Smooth muscle cell (in vitro differentiated cells): Measurements from ENCODE around the gene PIGS. TPM values are rescaled to one million over a fixed set of nuclear protein-coding genes. Genes with fewer than 3 reads are reported as not detected.

Experiments used
- DNase-seq: peaks from one replicate; lab custom pipeline; 2025; ENCODE audit not compliant: unreplicated experiment; lab: John Stamatoyannopoulos, UW
- H2AFZ ChIP-seq: fragments of 200-600 bp; sonication (generic); 2 replicates; pipeline ENCODE4 v1.6.0; 2016; ENCODE audit warnings: antibody characterized with exemption, low read depth, mild to moderate bottlenecking
- H3F3A ChIP-seq: fragments of 200-600 bp; sonication (generic); 2 replicates; pipeline ENCODE4 v1.6.0; 2017; ENCODE audit warnings: antibody characterized with exemption, low read depth
- H3K27ac ChIP-seq: fragments of 200-600 bp; sonication (generic); 2 replicates; pipeline ENCODE4 v1.5.1; 2016; ENCODE audit warnings: low read depth, mild to moderate bottlenecking
- H3K27me3 ChIP-seq: fragments of 200-600 bp; sonication (generic); 2 replicates; pipeline ENCODE4 v1.6.1; 2016; ENCODE audit warnings: low read depth, mild to moderate bottlenecking
- H3K36me3 ChIP-seq: fragments of 200-600 bp; sonication (generic); 2 replicates; pipeline ENCODE4 v1.5.1; 2016; ENCODE audit warnings: low read depth
- H3K4me1 ChIP-seq: fragments of 200-600 bp; sonication (generic); 2 replicates; pipeline ENCODE4 v1.5.1; 2016; ENCODE audit warnings: low read depth
- H3K4me2 ChIP-seq: fragments of 200-600 bp; sonication (generic); 2 replicates; pipeline ENCODE4 v1.6.0; 2016; ENCODE audit warnings: mild to moderate bottlenecking
- H3K4me3 ChIP-seq: fragments of 200-600 bp; sonication (generic); 2 replicates; pipeline ENCODE4 v1.5.1; 2016; ENCODE audit warnings: mild to moderate bottlenecking
- H3K79me2 ChIP-seq: fragments of 200-600 bp; sonication (generic); 2 replicates; pipeline ENCODE4 v1.6.0; 2016; ENCODE audit warnings: low read depth, mild to moderate bottlenecking
- H3K9ac ChIP-seq: fragments of 200-600 bp; sonication (generic); 2 replicates; pipeline ENCODE4 v1.6.0; 2016; ENCODE audit warnings: low read depth
- H3K9me3 ChIP-seq: fragments of 200-600 bp; sonication (generic); replicated peaks from 2 replicates; pipeline ENCODE4 v1.5.1; 2016; ENCODE audit warnings: low read depth
- H4K20me1 ChIP-seq: fragments of 200-600 bp; sonication (generic); 2 replicates; pipeline ENCODE4 v1.6.0; 2016; ENCODE audit warnings: low read depth
- WGBS: methylation state at CpG from one replicate; pipeline ENCODE4 v1.1.7; 2016; ENCODE audit warnings: low lambda C conversion rate; 5-methylcytosine and 5-hydroxymethylcytosine counted together
- polyA plus RNA-seq: library from polyadenylated mRNA; unstranded; fragments of >200 nt; fragmentation: Nextera tagmentation; extraction: Ambion mirVana; gene quantifications from 2 replicates; pipeline ENCODE4 v1.2.1, GENCODE V29; 2016
- total RNA-seq: library from RNA; depleted of rRNA; stranded (reverse); fragments of >200 nt; gene quantifications from 2 replicates; pipeline ENCODE4 v1.2.3, GENCODE V29; 2014
- TF ChIP-seq, protein P1 (sequence below): fragments of 200-600 bp; sonication (generic); IDR thresholded peaks from 2 replicates; pipeline ENCODE4 v1.5.1; 2017; ENCODE audit warnings: borderline replicate concordance, mild to moderate bottlenecking, antibody characterized with exemption; ENCODE audit not compliant: insufficient read depth, poor library complexity, severe bottlenecking

PIGS gene
- total and polyA plus RNA-seq, 2 experiments from 2014 or later = 61.3 to 69.2 TPM

DNA sequence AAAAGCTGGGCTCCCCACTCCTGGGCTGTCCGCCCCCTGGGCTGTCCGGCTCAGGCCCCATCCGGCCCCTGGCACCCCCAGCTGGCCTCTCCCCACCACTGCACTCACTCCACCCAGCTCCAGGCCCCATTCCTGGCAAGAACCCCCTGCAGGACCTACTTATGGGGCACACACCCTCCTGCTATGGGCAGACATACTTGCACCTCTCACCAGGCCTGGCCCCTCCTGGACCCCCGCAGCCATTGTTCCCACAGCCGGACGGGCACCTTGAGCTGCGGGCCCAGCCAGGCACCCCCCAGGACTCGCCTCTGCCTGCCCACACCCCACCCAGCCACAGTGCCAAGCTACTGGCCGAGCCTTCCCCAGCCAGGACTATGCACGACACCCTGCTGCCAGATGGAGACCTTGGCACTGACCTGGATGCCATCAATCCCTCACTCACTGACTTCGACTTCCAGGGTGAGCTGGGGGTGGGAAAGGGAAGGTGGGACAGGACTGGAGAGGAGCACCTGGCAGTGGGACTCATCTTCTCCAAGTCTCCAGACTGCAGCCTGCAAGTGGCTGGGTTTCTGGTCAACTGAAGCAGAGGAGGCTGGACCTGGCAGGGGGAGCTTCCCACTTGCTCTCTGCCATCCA is 36.5 kb downstream of the PIGS start:
- H3K9ac ChIP-seq = no peak overlapping the region
- no peaks in the 10 kb centered on the region for H3K9me3 ChIP-seq
- TF ChIP-seq, protein P1, sequence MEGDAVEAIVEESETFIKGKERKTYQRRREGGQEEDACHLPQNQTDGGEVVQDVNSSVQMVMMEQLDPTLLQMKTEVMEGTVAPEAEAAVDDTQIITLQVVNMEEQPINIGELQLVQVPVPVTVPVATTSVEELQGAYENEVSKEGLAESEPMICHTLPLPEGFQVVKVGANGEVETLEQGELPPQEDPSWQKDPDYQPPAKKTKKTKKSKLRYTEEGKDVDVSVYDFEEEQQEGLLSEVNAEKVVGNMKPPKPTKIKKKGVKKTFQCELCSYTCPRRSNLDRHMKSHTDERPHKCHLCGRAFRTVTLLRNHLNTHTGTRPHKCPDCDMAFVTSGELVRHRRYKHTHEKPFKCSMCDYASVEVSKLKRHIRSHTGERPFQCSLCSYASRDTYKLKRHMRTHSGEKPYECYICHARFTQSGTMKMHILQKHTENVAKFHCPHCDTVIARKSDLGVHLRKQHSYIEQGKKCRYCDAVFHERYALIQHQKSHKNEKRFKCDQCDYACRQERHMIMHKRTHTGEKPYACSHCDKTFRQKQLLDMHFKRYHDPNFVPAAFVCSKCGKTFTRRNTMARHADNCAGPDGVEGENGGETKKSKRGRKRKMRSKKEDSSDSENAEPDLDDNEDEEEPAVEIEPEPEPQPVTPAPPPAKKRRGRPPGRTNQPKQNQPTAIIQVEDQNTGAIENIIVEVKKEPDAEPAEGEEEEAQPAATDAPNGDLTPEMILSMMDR = no peak
- no peak overlapping the region for H3K4me3 ChIP-seq
- 91% methylated on average over 9 of the region's 11 CpGs for WGBS
- no peak overlapping the region for H3K27ac ChIP-seq
- DNase-seq = no peak
- H3K4me2 ChIP-seq = no peak overlapping the region
- no peaks in the 10 kb centered on the region for H3K27me3 ChIP-seq
- H3K36me3 ChIP-seq = no peaks in the 10 kb centered on the region
- no peaks in the 10 kb centered on the region for H4K20me1 ChIP-seq
- H3F3A ChIP-seq = no peaks in the 10 kb centered on the region
- H3K79me2 ChIP-seq = no peaks in the 10 kb centered on the region
- no peaks in the 10 kb centered on the region for H3K4me1 ChIP-seq
- H2AFZ ChIP-seq = no peak overlapping the region

DNA sequence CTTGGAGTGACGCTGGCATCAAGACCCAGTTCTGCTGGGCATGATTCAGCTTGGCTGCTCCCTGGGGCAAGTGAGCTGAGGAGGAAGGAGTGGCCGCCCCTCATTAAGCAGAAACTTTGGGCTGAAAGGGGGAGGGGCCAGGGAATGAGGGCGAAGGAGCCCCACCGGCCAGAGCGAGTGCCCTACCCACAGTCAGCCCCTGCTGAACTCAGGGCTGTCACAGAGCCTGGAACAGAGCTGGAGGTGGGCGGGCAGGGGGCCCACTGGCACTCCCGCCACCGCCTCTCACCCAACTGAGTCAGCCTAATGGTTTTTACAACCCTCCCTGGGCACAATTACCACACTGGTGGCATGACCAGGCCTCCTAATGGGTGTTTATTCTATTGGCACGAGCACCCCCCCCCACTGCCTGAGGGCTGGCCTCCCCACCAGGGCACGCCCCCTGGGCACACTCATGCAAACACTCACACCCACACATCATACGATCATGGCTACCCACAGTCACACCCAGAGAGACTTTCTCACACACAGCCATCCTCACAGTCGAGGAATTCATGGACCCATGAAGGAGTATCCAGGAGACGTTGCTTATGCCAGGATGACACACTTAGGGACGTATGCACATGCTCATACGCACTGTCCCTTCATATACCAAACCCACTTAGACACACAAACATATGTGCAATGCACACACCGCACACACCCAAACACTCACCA is 38.1 kb downstream of the PIGS start:
- H3F3A ChIP-seq = no peaks in the 10 kb centered on the region
- H4K20me1 ChIP-seq = no peaks in the 10 kb centered on the region
- H3K27ac ChIP-seq = no peak overlapping the region
- no peak overlapping the region for H3K4me3 ChIP-seq
- H3K36me3 ChIP-seq = no peaks in the 10 kb centered on the region
- H3K4me1 ChIP-seq = no peaks in the 10 kb centered on the region
- TF ChIP-seq, protein P1 = no peak
- WGBS = 80% methylated on average over 16 of the region's 16 CpGs
- H3K27me3 ChIP-seq = no peaks in the 10 kb centered on the region
- no peak overlapping the region for H3K4me2 ChIP-seq
- DNase-seq = no peak
- no peak overlapping the region for H2AFZ ChIP-seq
- no peaks in the 10 kb centered on the region for H3K79me2 ChIP-seq
- H3K9me3 ChIP-seq = no peaks in the 10 kb centered on the region
- H3K9ac ChIP-seq = no peak overlapping the region

DNA sequence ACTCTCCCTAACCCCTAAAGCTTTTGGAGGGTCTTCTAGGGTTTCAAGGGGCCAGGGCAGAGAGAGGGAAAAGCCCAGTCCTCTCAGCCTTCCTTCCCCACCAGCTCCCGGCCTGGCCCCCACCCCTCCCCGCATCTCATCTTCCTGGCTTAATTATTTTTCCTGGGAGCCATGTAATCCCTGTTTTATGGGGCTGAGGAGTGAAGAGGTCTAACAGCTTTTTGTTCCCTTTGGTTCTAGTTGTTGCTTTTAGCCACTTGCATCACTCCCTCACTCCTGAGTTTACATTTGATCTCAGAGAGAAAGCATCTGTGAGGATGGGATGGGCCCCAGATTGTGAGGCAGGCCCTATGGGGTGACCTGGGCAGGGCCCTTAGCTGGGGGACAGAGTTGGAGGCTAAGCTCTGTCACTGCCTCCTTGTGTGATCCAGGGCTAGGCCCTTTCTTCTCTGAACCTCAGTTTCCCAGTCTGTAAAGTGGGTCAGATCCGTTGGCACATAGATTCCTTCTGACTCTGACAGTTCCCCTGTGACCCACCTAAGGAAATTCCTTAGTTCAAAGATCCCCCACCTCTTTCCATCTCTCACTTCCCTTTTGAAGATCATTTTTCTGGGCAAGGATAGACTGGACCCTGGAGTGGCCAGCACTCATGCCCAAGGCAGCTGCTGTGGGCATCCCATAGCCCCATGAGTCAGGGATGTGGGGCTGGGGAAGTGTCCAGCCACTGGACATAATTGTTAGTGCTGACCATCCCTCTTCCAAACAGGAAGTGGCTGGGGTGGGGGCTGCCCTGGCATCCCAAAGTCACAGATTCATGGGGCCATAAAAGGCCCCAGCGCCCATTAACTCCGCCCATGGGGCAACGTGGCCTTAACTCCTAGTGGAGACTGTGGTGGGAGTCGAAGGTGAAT is 39.0 kb downstream of the PIGS start:
- Histone ChIP-seq H3K4me3 (no peak overlapping the region), H3K9me3 (no peaks in the 10 kb centered on the region), H4K20me1 (no peaks in the 10 kb centered on the region), H3K4me2 (no peak overlapping the region), H3K36me3 (no peaks in the 10 kb centered on the region), H3K27ac (no peak overlapping the region), H2AFZ (no peak overlapping the region), H3K9ac (no peak overlapping the region), H3K79me2 (no peaks in the 10 kb centered on the region), H3F3A (no peaks in the 10 kb centered on the region), H3K27me3 (no peaks in the 10 kb centered on the region), H3K4me1 (no peaks in the 10 kb centered on the region)
- TF ChIP-seq, protein P1 = no peak
- DNase-seq = no peak
- 81% methylated on average over 7 of the region's 7 CpGs for WGBS
